Epithelial cell of prostate (primary cell): ENCODE measurements around the gene GLP2R.

ENCODE experiments used
- DNase-seq: peaks from one replicate; pipeline ENCODE4 v3.0.0-alpha.2; 2011; ENCODE audit warnings: low read depth, low spot score
- H3K27ac ChIP-seq: fragments of 450-650 bp; 2 replicates; pipeline ENCODE4 v1.5.1; 2017; ENCODE audit warnings: mild to moderate bottlenecking

Gene GLP2R

GRCh38 chr17:9811537-9811936 lies 14.2 kb upstream of the GLP2R start:
- no peak overlapping the region for H3K27ac ChIP-seq
- no peak for DNase-seq

DNA sequence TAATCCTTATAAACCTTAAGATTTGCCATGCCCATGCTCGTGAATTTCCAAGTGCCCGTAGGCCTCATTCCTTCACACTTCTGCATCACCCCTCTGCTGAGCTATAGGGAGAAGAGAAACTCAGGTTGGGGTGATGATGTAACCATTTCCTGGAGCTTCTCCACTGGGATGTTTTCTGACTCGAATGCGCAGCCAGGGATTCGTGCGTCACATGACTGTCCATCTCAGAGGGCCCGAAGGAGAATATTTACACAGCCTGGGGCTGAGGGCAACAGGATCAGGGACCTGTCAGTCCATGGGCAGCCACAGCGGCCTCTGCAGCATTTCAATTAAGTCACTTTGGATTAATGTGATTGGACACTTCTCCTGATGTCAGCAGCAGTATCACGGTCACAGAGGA lies 12.6 kb upstream of the GLP2R start:
- no peak overlapping the region for H3K27ac ChIP-seq

GRCh38 chr17:9814337-9814945 lies 11.3 kb upstream of the GLP2R start:
- H3K27ac ChIP-seq: no peak overlapping the region
- no peak for DNase-seq

More for the DNA sequence above, 12.6 kb upstream of the GLP2R start:
- no peak for DNase-seq

- no peak for DNase-seq
- H3K27ac ChIP-seq: no peak overlapping the region
Measured at GRCh38 chr17:9816472-9816871, 9.3 kb upstream of the GLP2R start.

DNA sequence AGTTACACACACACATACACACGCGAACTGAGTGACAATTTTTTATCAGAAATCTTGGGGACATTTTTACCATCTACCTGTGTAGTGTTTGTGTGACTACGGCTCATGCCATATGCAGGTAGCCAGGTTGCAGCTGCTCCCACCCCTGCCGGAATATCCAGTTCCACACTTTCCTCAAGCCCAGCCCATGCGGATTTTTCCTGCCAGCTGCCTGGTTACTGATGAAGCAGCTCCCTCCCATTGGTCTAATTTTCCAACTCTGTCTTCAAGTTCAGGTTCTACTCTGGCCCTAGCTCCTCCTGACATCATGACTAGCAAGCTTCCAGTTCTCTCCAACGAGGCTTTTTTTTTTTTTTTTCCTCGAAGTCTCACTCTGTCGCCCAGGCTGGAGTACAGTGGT lies 8.6 kb upstream of the GLP2R start:
- peak; percentile 70 for DNase-seq
- H3K27ac ChIP-seq: no peak overlapping the region

DNA sequence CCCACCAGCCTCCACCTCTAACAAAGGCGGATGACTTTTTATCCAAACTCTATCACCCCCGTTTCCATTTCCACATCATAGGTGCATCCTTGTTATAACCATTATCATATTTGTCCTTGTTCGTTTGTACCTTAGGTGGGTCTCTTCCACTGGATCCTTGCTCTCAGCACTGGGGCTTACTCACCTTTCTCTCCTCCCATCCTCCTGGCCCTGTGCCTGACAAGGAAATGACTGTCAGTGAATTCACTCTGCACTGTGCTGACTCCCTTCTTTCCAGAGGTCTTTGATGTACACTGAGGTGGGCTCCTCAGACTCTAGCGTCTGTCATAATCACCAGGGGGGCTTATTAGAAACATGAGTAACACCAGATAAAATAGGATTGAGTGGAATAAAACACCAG lies 7.0 kb upstream of the GLP2R start:
- no peak overlapping the region for H3K27ac ChIP-seq
- no peak for DNase-seq

DNA sequence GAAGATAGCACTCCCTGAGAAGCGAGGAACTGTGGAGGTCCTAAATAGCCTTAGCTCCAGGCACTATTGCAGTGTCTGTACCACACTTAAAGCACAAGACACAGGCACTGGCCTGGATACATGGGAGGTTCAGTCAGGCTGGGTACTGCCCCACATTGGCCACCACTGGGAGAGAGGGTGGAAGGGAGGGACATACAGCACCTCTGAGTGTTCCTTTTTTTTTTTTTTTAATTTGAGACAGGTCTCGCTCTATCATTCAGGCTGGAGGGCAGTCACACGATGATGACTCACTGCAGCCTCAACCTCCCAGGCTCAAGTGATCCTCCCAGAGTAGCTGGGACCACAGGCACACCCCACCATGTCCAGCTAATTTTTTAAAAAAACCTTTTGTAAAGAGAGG lies 5.3 kb upstream of the GLP2R start:
- no peak for DNase-seq

DNA sequence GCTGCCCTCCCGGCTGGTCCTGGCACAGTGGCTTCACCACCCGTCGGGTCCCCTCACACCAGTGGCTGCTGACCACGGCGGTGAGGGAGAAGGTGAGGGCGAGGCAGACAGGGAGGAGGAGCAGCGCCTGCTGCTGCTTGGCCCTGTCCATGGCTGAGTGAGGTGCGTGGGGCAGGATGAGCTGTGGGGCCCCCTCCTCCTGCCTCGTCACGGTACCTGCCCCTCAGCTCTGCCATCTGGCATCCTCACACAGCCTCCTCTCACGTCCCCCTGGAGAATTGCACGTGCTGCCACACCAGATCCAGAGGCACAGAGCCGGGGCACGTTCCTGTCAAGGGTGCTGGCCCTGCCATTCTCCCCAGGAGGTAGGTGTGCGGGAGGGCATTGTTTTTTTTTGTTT lies 3.8 kb upstream of the GLP2R start, which contains the start of gene GSG1L2:
Gene GSG1L2, minus strand, starts transcription at position 159 of the 400 bp plus-strand sequence. Its CDS starts 8 bp downstream, at position 151.
- H3K27ac ChIP-seq: no peak within 1 kb of the TSS
- DNase-seq: no peak

More for the DNA sequence above, 5.3 kb upstream of the GLP2R start:
- H3K27ac ChIP-seq: no peak overlapping the region

- H3K27ac ChIP-seq: no peak overlapping the region
- DNase-seq: no peak
Measured at GRCh38 chr17:9824094-9824493, 1.6 kb upstream of the GLP2R start.

- no peak overlapping the region for H3K27ac ChIP-seq
- no peak for DNase-seq
Measured at GRCh38 chr17:9824797-9825338, 856 bp upstream of the GLP2R start.

GRCh38 chr17:9828296-9829295 lies 2.9 kb downstream of the GLP2R start:
- no peak overlapping the region for H3K27ac ChIP-seq

DNA sequence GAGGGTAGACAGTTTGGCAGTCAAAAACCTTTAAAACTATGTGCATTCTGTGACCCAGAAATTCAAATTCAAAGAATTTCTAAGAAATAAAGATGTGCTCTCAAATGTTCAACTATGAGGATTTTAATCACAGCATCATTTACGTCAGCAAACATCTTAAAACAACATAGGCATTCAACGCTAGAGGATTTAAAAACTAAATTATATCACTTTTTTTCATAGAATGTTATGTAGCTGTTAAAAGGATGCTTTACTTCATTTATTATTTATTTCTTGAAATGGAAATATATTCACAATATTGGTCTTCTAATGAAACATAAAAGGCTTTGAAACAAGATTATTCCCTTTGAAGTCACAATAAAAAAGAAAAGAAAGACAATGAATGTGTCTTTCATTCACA lies 3.6 kb downstream of the GLP2R start:
- no peak overlapping the region for H3K27ac ChIP-seq
- no peak for DNase-seq

More at GRCh38 chr17:9828296-9829295, 2.9 kb downstream of the GLP2R start:
- DNase-seq: no peak

DNA sequence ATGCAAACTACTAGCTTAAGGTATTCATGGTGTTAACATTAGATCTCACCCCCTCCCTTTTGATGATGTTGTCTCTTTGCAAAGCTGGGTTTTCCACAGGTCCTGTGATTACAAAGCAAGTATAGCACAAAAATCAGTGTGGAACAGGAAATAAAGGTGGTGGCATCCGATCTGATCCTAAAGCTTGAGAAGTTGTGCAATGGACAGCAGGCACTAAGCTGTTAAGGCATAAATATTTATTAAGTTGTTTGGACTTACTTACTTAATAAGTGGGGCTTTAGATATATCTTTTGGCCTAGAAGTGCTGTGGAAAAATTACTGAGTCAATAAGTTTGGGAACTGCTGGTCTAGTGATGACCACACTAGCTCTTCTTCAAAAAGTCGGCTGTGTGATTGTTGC lies 5.0 kb downstream of the GLP2R start:
- no peak overlapping the region for H3K27ac ChIP-seq
- DNase-seq: no peak

GRCh38 chr17:9833922-9834321 lies 8.2 kb downstream of the GLP2R start:
- DNase-seq: no peak

GRCh38 chr17:9837551-9838471 lies 12.1 kb downstream of the GLP2R start:
- no peak overlapping the region for H3K27ac ChIP-seq
- DNase-seq: peak; percentile 73

More at GRCh38 chr17:9833922-9834321, 8.2 kb downstream of the GLP2R start:
- no peak overlapping the region for H3K27ac ChIP-seq

GRCh38 chr17:9839433-9839832 lies 13.7 kb downstream of the GLP2R start:
- DNase-seq: no peak
- H3K27ac ChIP-seq: no peak overlapping the region

GRCh38 chr17:9842057-9842758 lies 16.5 kb downstream of the GLP2R start:
- no peak overlapping the region for H3K27ac ChIP-seq

GRCh38 chr17:9843152-9844010 lies 17.7 kb downstream of the GLP2R start:
- H3K27ac ChIP-seq: no peak overlapping the region
- no peak for DNase-seq

More at GRCh38 chr17:9842057-9842758, 16.5 kb downstream of the GLP2R start:
- DNase-seq: no peak
